Prostate gland (tissue), 2 donors: ENCODE measurements around the gene NKD2. TPM values are rescaled to one million over a fixed set of nuclear protein-coding genes. Genes with fewer than 3 reads are reported as not detected.

Experiments
- DNase-seq: peaks from one replicate; pipeline ENCODE4 v3.0.0-alpha.2; 2019; ENCODE audit warnings: low spot score
- H3K27ac ChIP-seq, 2 donors: fragments of 200-600 bp; sonication (generic); 2 replicates each; pipeline ENCODE4 v1.5.1; 2017 to 2019
- H3K27me3 ChIP-seq: fragments of 200-600 bp; sonication (generic); replicated peaks from 2 replicates; pipeline ENCODE4 v1.5.1; 2019; ENCODE audit not compliant: insufficient read depth
- H3K36me3 ChIP-seq, 2 donors: fragments of 200-600 bp; sonication (generic); 1 replicate in 1 of 2; 2 replicates in 1 of 2; pipeline versions ENCODE4 v1.5.1 to v1.8.1; 2017 to 2019
- H3K4me1 ChIP-seq: fragments of 200-600 bp; sonication (generic); replicated peaks from 2 replicates; pipeline ENCODE4 v1.5.1; 2019
- H3K4me3 ChIP-seq, 2 donors: fragments of 200-600 bp; sonication (generic); 2 replicates each; pipeline ENCODE4 v1.5.1; 2017 to 2019
- H3K9me3 ChIP-seq: fragments of 200-600 bp; sonication (generic); 2 replicates; pipeline ENCODE4 v1.5.1; 2017
- CTCF ChIP-seq, 4 experiments: fragments of 200-600 bp in 2 of 4; fragments of 450-650 bp in 2 of 4; sonication (generic) in 2 of 4; IDR thresholded peaks; 1 replicate in 3 of 4; 2 replicates in 1 of 4; pipeline ENCODE4 v1.5.1; 2016 to 2019; ENCODE audit warnings: antibody characterized with exemption in 4 of 4, mild to moderate bottlenecking in 2 of 4, moderate library complexity in 2 of 4
- POLR2A ChIP-seq: fragments of 450-650 bp; IDR thresholded peaks from one replicate; pipeline ENCODE4 v1.6.1; 2016; ENCODE audit warnings: antibody characterized with exemption, mild to moderate bottlenecking
- POLR2AphosphoS5 ChIP-seq: sonication (generic); formaldehyde crosslinking; IDR thresholded peaks from one replicate; pipeline ENCODE4 v1.6.1; 2017; ENCODE audit warnings: antibody characterized with exemption
- whole genome bisulfite sequencing: methylation state at CpG from one replicate; pipeline ENCODE4 v1.1.5; 2018; 5-methylcytosine and 5-hydroxymethylcytosine counted together
- intact Hi-C: fragments of 100-400 bp; cut with DNase I; formaldehyde crosslinking; loops from one replicate; pipeline ENCODE4 v1.14.2; 2022
- total RNA-seq, 2 donors: library from RNA; depleted of rRNA; stranded (reverse); fragments of >200 nt; gene quantifications; one replicate each; pipeline ENCODE4 v1.1.0, GENCODE V29; 2016

Gene NKD2
- total RNA-seq, 2 donors from 2014 or later, result 2.9 to 22.1 TPM

- TF ChIP-seq CTCF (IDR thresholded peaks at IDR 0.05) (no peak), POLR2A (no peak), POLR2AphosphoS5 (no peak)
- DNase-seq, result no peak
- H3K27ac ChIP-seq, result no peak overlapping the region
- no peaks in the 10 kb centered on the region for H3K9me3 ChIP-seq
- no peaks in the 10 kb centered on the region for H3K27me3 ChIP-seq
- H3K36me3 ChIP-seq, result no peaks in the 10 kb centered on the region
- 89% methylated on average over 15 of the region's 15 CpGs for WGBS
- intact Hi-C loops, result no loop called here
- H3K4me3 ChIP-seq, result no peak overlapping the region
- no peaks in the 10 kb centered on the region for H3K4me1 ChIP-seq
Observed at GRCh38 chr5:1041225-1042143, 32.9 kb downstream of the NKD2 start.

- no peaks in the 10 kb centered on the region for H3K27me3 ChIP-seq
- no peak overlapping the region for H3K27ac ChIP-seq
- WGBS, result 88% methylated on average over 7 of the region's 7 CpGs
- no peak overlapping the region for H3K4me3 ChIP-seq
- no peak for DNase-seq
- TF ChIP-seq POLR2A, result no peak
- TF ChIP-seq POLR2AphosphoS5, result no peak
- TF ChIP-seq CTCF (IDR thresholded peaks at IDR 0.05), result no peak
- H3K4me1 ChIP-seq, result no peaks in the 10 kb centered on the region
- H3K36me3 ChIP-seq, result no peaks in the 10 kb centered on the region
- intact Hi-C loops, result no loop called here
- H3K9me3 ChIP-seq, result no peaks in the 10 kb centered on the region
Observed at GRCh38 chr5:1042626-1043025, 34.0 kb downstream of the NKD2 start.

- Histone ChIP-seq H3K9me3 (no peaks in the 10 kb centered on the region), H3K27me3 (no peaks in the 10 kb centered on the region), H3K36me3 (no peaks in the 10 kb centered on the region), H3K27ac (no peak overlapping the region), H3K4me1 (no peaks in the 10 kb centered on the region), H3K4me3 (no peak overlapping the region)
- intact Hi-C loops, result no loop called here
- TF ChIP-seq POLR2AphosphoS5 (no peak), POLR2A (no peak), CTCF (IDR thresholded peaks at IDR 0.05) (no peak)
- WGBS, result 88% methylated on average over 7 of the region's 7 CpGs
- DNase-seq, result no peak
Observed at GRCh38 chr5:1043327-1043726, 34.7 kb downstream of the NKD2 start.

- TF ChIP-seq POLR2AphosphoS5 (no peak), POLR2A (no peak), CTCF (IDR thresholded peaks at IDR 0.05) (no peak)
- Histone ChIP-seq H3K4me3 (no peak overlapping the region), H3K36me3 (no peaks in the 10 kb centered on the region), H3K27me3 (no peaks in the 10 kb centered on the region), H3K9me3 (no peaks in the 10 kb centered on the region), H3K4me1 (no peaks in the 10 kb centered on the region), H3K27ac (no peak overlapping the region)
- WGBS, result 85% methylated on average over 5 of the region's 5 CpGs
- DNase-seq, result no peak
- intact Hi-C loops, result no loop called here
Observed at GRCh38 chr5:1044117-1044516, 35.5 kb downstream of the NKD2 start.
